NOMO-1 treated with DMSO at 0.1 percent for 48 hours (cell line): Measurements from ENCODE around the gene PLXDC2.

Experiments used
- DNase-seq: peaks from one replicate; lab custom pipeline; 2025; ENCODE audit not compliant: unreplicated experiment; lab: John Stamatoyannopoulos, UW

The PLXDC2 gene

GRCh38 chr10:19853831-19854230 lies 37.6 kb downstream of the PLXDC2 start:
- no peak for DNase-seq

GRCh38 chr10:19857876-19858275 lies 41.6 kb downstream of the PLXDC2 start:
- no peak for DNase-seq

- DNase-seq: no peak
These were observed 43.9 kb downstream of the PLXDC2 start for GRCh38 chr10:19860107-19860506.

- DNase-seq: no peak
These were observed 46.7 kb downstream of the PLXDC2 start for GRCh38 chr10:19862811-19863515.

GRCh38 chr10:19865676-19866075 lies 49.4 kb downstream of the PLXDC2 start:
- no peak for DNase-seq

- DNase-seq: no peak
These were observed 53.1 kb downstream of the PLXDC2 start for GRCh38 chr10:19869370-19869769.

- DNase-seq: no peak
These were observed 56.5 kb downstream of the PLXDC2 start for GRCh38 chr10:19872504-19873271.

- DNase-seq: no peak
These were observed 58.0 kb downstream of the PLXDC2 start for GRCh38 chr10:19874190-19874589.

- no peak for DNase-seq
These were observed 58.6 kb downstream of the PLXDC2 start for GRCh38 chr10:19874791-19875190.

GRCh38 chr10:19876570-19876969 lies 60.3 kb downstream of the PLXDC2 start:
- no peak for DNase-seq

GRCh38 chr10:19877466-19878255 lies 61.4 kb downstream of the PLXDC2 start:
- no peak for DNase-seq

GRCh38 chr10:19882621-19883020 lies 66.4 kb downstream of the PLXDC2 start:
- no peak for DNase-seq

GRCh38 chr10:19888061-19888660 lies 71.9 kb downstream of the PLXDC2 start:
- DNase-seq: no peak

GRCh38 chr10:19889256-19889655 lies 73.0 kb downstream of the PLXDC2 start:
- DNase-seq: no peak

GRCh38 chr10:19891429-19891828 lies 75.2 kb downstream of the PLXDC2 start:
- no peak for DNase-seq

- DNase-seq: no peak
These were observed 76.0 kb downstream of the PLXDC2 start for GRCh38 chr10:19892270-19892669.

GRCh38 chr10:19892677-19893076 lies 76.4 kb downstream of the PLXDC2 start:
- DNase-seq: no peak

GRCh38 chr10:19895500-19895899 lies 79.3 kb downstream of the PLXDC2 start:
- no peak for DNase-seq

- no peak for DNase-seq
These were observed 86.2 kb downstream of the PLXDC2 start for GRCh38 chr10:19902456-19902855.

GRCh38 chr10:19904202-19904661 lies 88.0 kb downstream of the PLXDC2 start:
- DNase-seq: no peak

- DNase-seq: no peak
These were observed 90.0 kb downstream of the PLXDC2 start for GRCh38 chr10:19906108-19906791.
